Neuronal stem cell (in vitro differentiated cells): ENCODE results near the gene TGM2.

Source experiments
- DNase-seq: peaks from one replicate; pipeline ENCODE4 v3.0.0-alpha.2; 2013; ENCODE audit warnings: low spot score
- H2AFZ ChIP-seq: one replicate; pipeline ENCODE4 v1.6.1; 2013; ENCODE audit warnings: mild to moderate bottlenecking, low read length, inconsistent platforms
- H2AK5ac ChIP-seq: 2 replicates; pipeline ENCODE4 v1.6.1; 2013; ENCODE audit warnings: low read depth, mild to moderate bottlenecking, inconsistent platforms, low read length, moderate library complexity, mixed read lengths
- H2BK120ac ChIP-seq: 2 replicates; pipeline ENCODE4 v1.6.1; 2013; ENCODE audit warnings: low read depth, mild to moderate bottlenecking, inconsistent platforms, low read length, moderate library complexity, mixed read lengths
- H2BK12ac ChIP-seq: one replicate; pipeline ENCODE4 v1.6.1; 2013; ENCODE audit warnings: low read length, inconsistent platforms
- H2BK15ac ChIP-seq: 2 replicates; pipeline ENCODE4 v1.6.1; 2013; ENCODE audit warnings: mild to moderate bottlenecking, low read length, inconsistent platforms, mixed read lengths
- H2BK5ac ChIP-seq: one replicate; pipeline ENCODE4 v1.6.1; 2013; ENCODE audit warnings: inconsistent platforms, mild to moderate bottlenecking, low read length, moderate library complexity
- H3K14ac ChIP-seq: one replicate; pipeline ENCODE4 v1.6.1; 2013; ENCODE audit warnings: low read length, inconsistent platforms
- H3K18ac ChIP-seq: 2 replicates; pipeline ENCODE4 v1.6.1; 2013; ENCODE audit warnings: low read length, inconsistent platforms
- H3K23ac ChIP-seq: 2 replicates; pipeline ENCODE4 v1.6.1; 2013; ENCODE audit warnings: low read depth, mild to moderate bottlenecking, mixed read lengths, low read length, inconsistent platforms; ENCODE audit not compliant: poor library complexity
- H3K27ac ChIP-seq: replicated peaks from 3 replicates; pipeline ENCODE4 v1.5.1; 2013; ENCODE audit warnings: low read length, inconsistent platforms
- H3K27me3 ChIP-seq, 3 experiments: 2 replicates each; pipeline ENCODE4 v1.6.1; 2013; ENCODE audit warnings: low read length in 3 of 3, mild to moderate bottlenecking in 2 of 3, inconsistent platforms in 1 of 3, low read depth in 1 of 3, mixed read lengths in 1 of 3, moderate library complexity in 1 of 3; ENCODE audit not compliant: control insufficient read depth in 3 of 3, insufficient read depth in 3 of 3
- H3K36me3 ChIP-seq, 2 donors: replicated peaks in 1 of 2; 2 replicates each; pipeline ENCODE4 v1.6.1; 2013; ENCODE audit warnings: low read length in 2 of 2; ENCODE audit not compliant: control insufficient read depth in 2 of 2, insufficient read depth in 2 of 2
- H3K4ac ChIP-seq: 2 replicates; pipeline ENCODE4 v1.6.1; 2013; ENCODE audit warnings: inconsistent platforms, mild to moderate bottlenecking, low read length, moderate library complexity
- H3K4me1 ChIP-seq, 2 donors: 1 replicate in 1 of 2; 2 replicates in 1 of 2; pipeline ENCODE4 v1.6.1; 2013; ENCODE audit warnings: low read length in 2 of 2, low read depth in 1 of 2; ENCODE audit not compliant: control insufficient read depth in 2 of 2, insufficient read depth in 1 of 2
- H3K4me2 ChIP-seq: one replicate; pipeline ENCODE4 v1.6.1; 2013; ENCODE audit warnings: mild to moderate bottlenecking, low read length, inconsistent platforms; ENCODE audit not compliant: insufficient read depth, poor library complexity, severe bottlenecking
- H3K4me3 ChIP-seq, 2 donors: 2 replicates each; pipeline ENCODE4 v1.5.1; 2013; ENCODE audit warnings: low read length in 2 of 2, mild to moderate bottlenecking in 2 of 2, inconsistent platforms in 1 of 2, moderate library complexity in 1 of 2
- H3K79me1 ChIP-seq: one replicate; pipeline ENCODE4 v1.6.1; 2013; ENCODE audit warnings: low read depth, mild to moderate bottlenecking, inconsistent platforms, low read length, moderate library complexity
- H3K9ac ChIP-seq: one replicate; pipeline ENCODE4 v1.6.1; 2013; ENCODE audit warnings: mild to moderate bottlenecking, low read depth, low read length, inconsistent platforms; ENCODE audit not compliant: poor library complexity
- H3K9me3 ChIP-seq, 2 donors: replicated peaks in 1 of 2; 2 replicates each; pipeline versions ENCODE3 to v1.6.1; 2013; ENCODE audit warnings: low read length in 2 of 2, mild to moderate bottlenecking in 2 of 2, inconsistent platforms in 1 of 2, low read depth in 1 of 2, mixed read lengths in 1 of 2, moderate library complexity in 1 of 2; ENCODE audit not compliant: control insufficient read depth in 2 of 2, insufficient read depth in 1 of 2
- H4K8ac ChIP-seq: one replicate; pipeline ENCODE4 v1.6.1; 2013; ENCODE audit warnings: low read depth, mild to moderate bottlenecking, inconsistent platforms, low read length, moderate library complexity
- H4K91ac ChIP-seq: one replicate; pipeline ENCODE4 v1.6.1; 2013; ENCODE audit warnings: low read length, low read depth, mild to moderate bottlenecking, inconsistent platforms; ENCODE audit not compliant: poor library complexity
- WGBS, 2 donors: extraction: QIAGEN DNeasy Blood & Tissue Kit; methylation state at CpG; one replicate each; pipeline ENCODE4 v1.1.7; 2013; ENCODE audit warnings: missing lambda C conversion rate in 2 of 2, mixed read lengths in 1 of 2; ENCODE audit not compliant: insufficient read length in 2 of 2, insufficient replicate concordance in 1 of 2; ENCODE audit errors: extremely low coverage in 2 of 2; 5-methylcytosine and 5-hydroxymethylcytosine counted together

Gene TGM2

DNA sequence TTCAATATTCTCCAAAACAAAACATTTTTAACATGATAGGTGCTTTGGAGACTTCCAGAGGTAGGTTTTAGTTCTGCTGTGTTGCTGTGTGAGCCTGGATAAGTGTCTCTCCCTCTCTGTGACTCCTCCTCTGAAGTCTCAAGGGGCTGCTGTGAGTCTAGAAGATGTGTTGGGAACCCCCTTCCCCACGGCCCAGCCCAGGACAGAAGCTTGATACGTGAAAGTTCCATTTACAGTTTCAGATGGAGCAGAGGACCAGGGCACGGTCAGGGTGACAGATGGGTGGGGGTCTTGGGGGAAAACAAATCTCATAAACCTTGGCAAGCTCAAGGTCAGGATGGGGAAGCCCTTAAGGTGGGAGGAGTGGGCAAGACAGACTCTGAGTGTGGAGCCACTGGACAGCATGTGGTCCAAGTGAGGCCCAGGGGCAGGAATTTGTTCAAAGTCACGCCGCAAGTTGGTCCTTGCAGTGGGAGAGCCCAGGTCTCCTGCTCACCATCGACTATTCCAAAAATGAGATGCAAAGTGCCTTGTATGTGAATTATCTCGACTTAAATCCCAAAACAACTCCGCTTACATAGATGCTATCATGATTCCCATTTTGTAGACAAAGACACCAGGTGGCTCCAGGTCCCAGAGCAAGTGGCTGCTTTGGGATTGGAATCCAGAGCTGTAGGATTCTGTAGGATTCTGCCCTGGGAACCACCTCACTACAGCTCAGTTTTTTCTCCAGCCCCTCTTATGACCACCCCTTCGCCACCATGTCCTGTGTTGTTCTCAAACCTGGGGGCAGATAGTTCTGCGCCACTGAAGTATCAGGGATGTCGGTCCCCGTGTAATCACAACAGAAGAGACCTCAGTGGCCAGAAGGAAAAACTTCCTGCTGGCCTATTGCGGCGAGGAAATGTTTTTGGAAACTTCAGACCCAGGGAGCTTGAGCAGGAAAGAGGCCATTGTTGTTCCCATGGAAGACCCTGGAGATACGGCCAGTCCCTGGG is 1.9 kb downstream of the TGM2 start:
- Histone ChIP-seq H3K4ac (no peak overlapping the region), H4K91ac (no peak overlapping the region), H3K4me1 (peaks cover 0 to 9% of the 10 kb centered on the region in 2 donors), H2AK5ac (no peak overlapping the region), H3K79me1 (no peaks in the 10 kb centered on the region), H2BK120ac (no peak overlapping the region), H3K14ac (no peak overlapping the region), H3K4me2 (no peak overlapping the region), H3K36me3 (no peaks in the 10 kb centered on the region), H3K9me3 (no peaks in the 10 kb centered on the region), H3K23ac (no peak overlapping the region), H3K27me3 (peaks cover 0 to 28% (median 3%) of the 10 kb centered on the region in 3 experiments), H3K4me3 (no peak overlapping the region), H3K9ac (no peak overlapping the region), H2BK15ac (no peak overlapping the region), H2BK12ac (no peak overlapping the region), H2BK5ac (no peak overlapping the region), H3K18ac (no peak overlapping the region), H4K8ac (no peak overlapping the region), H3K27ac (no peak overlapping the region), H2AFZ (no peak overlapping the region)
- no CpG with 5 or more reads among the region's 15 CpGs for WGBS, 2 donors
- no peak for DNase-seq

DNA sequence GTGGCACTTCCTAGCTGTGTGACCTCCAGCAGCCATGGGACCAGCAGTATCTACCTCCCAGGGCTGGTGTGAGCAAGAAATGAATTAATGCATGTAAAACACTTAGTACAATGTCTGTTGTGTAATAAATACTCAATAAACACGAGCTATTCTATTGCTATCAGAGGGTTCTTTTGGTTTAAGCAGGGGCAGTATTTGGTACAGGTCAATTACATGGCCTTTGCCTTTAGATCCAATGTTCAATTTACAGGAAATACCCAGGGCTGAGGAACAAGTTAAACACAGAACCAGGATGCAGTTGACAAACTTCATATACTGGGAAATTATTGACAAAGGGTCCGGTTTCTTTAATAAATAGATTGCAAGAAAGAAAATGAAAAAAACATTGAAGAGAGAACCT is 2.9 kb downstream of the TGM2 start:
- Histone ChIP-seq H2BK5ac (no peak overlapping the region), H3K18ac (no peak overlapping the region), H2AK5ac (no peak overlapping the region), H3K9ac (no peak overlapping the region), H3K27ac (no peak overlapping the region), H3K9me3 (no peaks in the 10 kb centered on the region), H3K4me2 (no peak overlapping the region), H3K36me3 (no peaks in the 10 kb centered on the region), H3K4me3 (no peak overlapping the region), H3K79me1 (no peaks in the 10 kb centered on the region), H3K4ac (no peak overlapping the region), H3K4me1 (peaks cover 0 to 11% of the 10 kb centered on the region in 2 donors), H2BK15ac (no peak overlapping the region), H2BK12ac (no peak overlapping the region), H3K23ac (no peak overlapping the region), H2BK120ac (no peak overlapping the region), H4K91ac (no peak overlapping the region), H4K8ac (no peak overlapping the region), H2AFZ (no peak overlapping the region), H3K14ac (no peak overlapping the region), H3K27me3 (peaks cover 0 to 28% (median 3%) of the 10 kb centered on the region in 3 experiments)
- whole genome bisulfite sequencing, 2 donors = no CpG with 5 or more reads among the region's 2 CpGs
- DNase-seq = no peak

DNA sequence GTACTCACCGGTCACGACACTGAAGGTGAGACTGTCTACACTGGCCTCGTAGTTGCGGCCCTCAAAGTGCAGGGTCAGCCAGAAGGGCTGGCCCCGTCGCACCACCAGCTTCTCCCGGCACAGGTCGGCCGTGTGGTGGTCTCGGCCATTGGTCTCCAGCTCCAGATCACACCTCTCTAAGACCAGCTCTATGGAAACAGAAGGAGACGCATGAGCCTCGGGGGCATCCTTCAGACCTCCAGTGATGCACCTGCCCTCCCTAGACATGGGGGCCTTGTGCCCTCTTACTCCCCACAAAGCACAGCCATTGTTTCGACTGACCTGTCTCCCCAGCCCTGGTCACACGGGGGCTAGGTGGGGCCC is 3.7 kb downstream of the TGM2 start:
- no peak for DNase-seq
- no peaks in the 10 kb centered on the region for H3K79me1 ChIP-seq

DNA sequence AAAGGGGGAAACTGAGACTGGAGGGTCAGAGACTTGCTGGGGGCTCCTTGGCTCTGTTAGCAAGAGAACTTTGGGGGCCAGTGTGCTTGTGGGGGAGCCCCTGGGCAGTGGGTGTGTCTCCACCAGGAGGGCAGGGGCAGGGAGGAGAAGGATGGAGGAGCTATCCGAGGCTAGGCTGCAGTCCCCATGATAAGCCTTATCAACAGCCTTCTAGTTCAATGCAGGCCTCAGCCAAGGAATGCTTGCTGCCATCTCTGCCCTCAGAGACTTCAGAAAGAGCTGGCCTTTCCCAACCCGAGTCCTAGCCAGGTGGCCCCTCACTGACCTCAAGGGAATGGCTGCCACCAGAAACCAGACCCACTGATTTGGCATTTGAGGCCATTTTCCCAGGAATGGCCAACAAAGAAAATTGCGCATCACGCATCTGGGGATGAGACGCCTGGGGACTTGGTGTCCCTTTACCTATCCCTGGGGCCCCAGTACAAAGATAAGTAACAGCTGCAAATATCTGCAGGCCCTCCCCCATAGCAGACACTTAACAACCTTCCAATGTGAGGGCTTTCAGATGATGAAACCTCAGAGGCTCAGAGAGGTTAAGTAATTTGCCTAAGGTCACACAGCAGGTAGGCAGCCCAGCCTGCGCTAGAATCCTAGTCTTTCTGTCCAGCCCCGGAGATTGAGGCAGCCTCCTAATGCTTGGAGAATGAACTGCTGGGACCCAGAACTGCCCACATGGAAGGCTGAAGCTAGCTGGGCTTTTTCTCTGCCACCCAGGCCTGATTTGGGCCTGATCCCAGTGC is 4.9 kb downstream of the TGM2 start:
- peaks cover 0 to 19% (median 3%) of the 10 kb centered on the region in 3 experiments for H3K27me3 ChIP-seq
- no peak overlapping the region for H2AFZ ChIP-seq
- no peak overlapping the region for H4K8ac ChIP-seq
- no peak overlapping the region for H2BK12ac ChIP-seq
- peak overlapping the region; percentile 97 for H2AK5ac ChIP-seq
- no peaks in the 10 kb centered on the region for H3K79me1 ChIP-seq
- peak overlapping the region; percentile 12 for H3K9ac ChIP-seq
- WGBS, 2 donors = no CpG with 5 or more reads among the region's 7 CpGs
- H3K4me2 ChIP-seq = no peak overlapping the region
- H3K27ac ChIP-seq = no peak overlapping the region
- peak overlapping the region; percentile 46 for H3K18ac ChIP-seq
- H3K36me3 ChIP-seq = no peaks in the 10 kb centered on the region
- H2BK120ac ChIP-seq = no peak overlapping the region
- DNase-seq = no peak
- no peaks in the 10 kb centered on the region for H3K9me3 ChIP-seq
- H3K4me1 ChIP-seq = peaks cover 0 to 11% of the 10 kb centered on the region in 2 donors
- no peak overlapping the region for H2BK15ac ChIP-seq
- no peak overlapping the region for H3K4me3 ChIP-seq
- no peak overlapping the region for H3K14ac ChIP-seq
- H3K23ac ChIP-seq = no peak overlapping the region
- no peak overlapping the region for H4K91ac ChIP-seq
- H3K4ac ChIP-seq = no peak overlapping the region
- peak overlapping the region; percentile 29 for H2BK5ac ChIP-seq

More for the DNA sequence above, 3.7 kb downstream of the TGM2 start:
- peak overlapping the region; percentile 52 for H3K23ac ChIP-seq
- no peaks in the 10 kb centered on the region for H3K9me3 ChIP-seq
- H2BK5ac ChIP-seq = no peak overlapping the region
- peaks cover 0 to 11% of the 10 kb centered on the region in 2 donors for H3K4me1 ChIP-seq
- no peaks in the 10 kb centered on the region for H3K36me3 ChIP-seq
- peaks cover 0 to 23% (median 3%) of the 10 kb centered on the region in 3 experiments for H3K27me3 ChIP-seq
- H3K27ac ChIP-seq = no peak overlapping the region
- H4K8ac ChIP-seq = no peak overlapping the region
- no peak overlapping the region for H2AFZ ChIP-seq
- H2AK5ac ChIP-seq = peak overlapping the region; percentile 2
- H2BK15ac ChIP-seq = peak overlapping the region; percentile 61
- H3K4ac ChIP-seq = no peak overlapping the region
- H3K14ac ChIP-seq = no peak overlapping the region
- no peak overlapping the region for H2BK12ac ChIP-seq
- H3K9ac ChIP-seq = no peak overlapping the region
- no peak overlapping the region for H4K91ac ChIP-seq
- WGBS, 2 donors = no CpG with 5 or more reads among the region's 14 CpGs
- no peak overlapping the region for H2BK120ac ChIP-seq
- H3K4me3 ChIP-seq = no peak overlapping the region
- no peak overlapping the region for H3K4me2 ChIP-seq
- peak overlapping the region; percentile 5 for H3K18ac ChIP-seq
